Activated T-cell treated with anti-CD3 and anti-CD28 coated beads, Interleukin-2, amount 50 U/mL, for 4 hours (primary cell): ENCODE results near the gene HYKK. TPM values are rescaled to one million over a fixed set of nuclear protein-coding genes. Genes with fewer than 3 reads are reported as not detected.
"Not testable (repeated sequence)": the region's sequence is repeated elsewhere in the genome, so short reads cannot be mapped to it uniquely, and the experiment has no call there.

Source experiments
- ATAC-seq, 2 donors: fragments of 200-7000 bp; cut with Tn5 transposase; one replicate each; pipeline ENCODE4 v1.10.0; 2021
- DNase-seq: peaks from one replicate; pipeline ENCODE4 v3.0.0-alpha.2; 2020
- H3K27me3 Mint-ChIP-seq: one replicate; pipeline ENCODE4 v1.8.0; 2021; ENCODE audit warnings: low read depth, mixed read lengths
- H3K36me3 Mint-ChIP-seq: one replicate; pipeline ENCODE4 v1.8.0; 2022; ENCODE audit warnings: mixed read lengths; ENCODE audit not compliant: insufficient read depth
- H3K4me1 Mint-ChIP-seq: one replicate; pipeline ENCODE4 v1.8.0; 2021; ENCODE audit warnings: low read depth, mixed read lengths
- H3K4me3 Mint-ChIP-seq: one replicate; pipeline ENCODE4 v1.8.0; 2021; ENCODE audit warnings: mild to moderate bottlenecking, moderate library complexity, mixed read lengths
- H3K9me3 Mint-ChIP-seq: one replicate; pipeline ENCODE4 v1.8.0; 2021; ENCODE audit warnings: mixed read lengths
- total RNA-seq, 3 donors: library from RNA; stranded (reverse); gene quantifications; one replicate each; pipeline ENCODE4 v1.2.1, GENCODE V29; 2021

The HYKK gene
- 1 to 10 TPM in 1 of 3 donors, under 1 TPM in 2; 0.58 to 1.2 (median 0.76) TPM for total RNA-seq

DNA sequence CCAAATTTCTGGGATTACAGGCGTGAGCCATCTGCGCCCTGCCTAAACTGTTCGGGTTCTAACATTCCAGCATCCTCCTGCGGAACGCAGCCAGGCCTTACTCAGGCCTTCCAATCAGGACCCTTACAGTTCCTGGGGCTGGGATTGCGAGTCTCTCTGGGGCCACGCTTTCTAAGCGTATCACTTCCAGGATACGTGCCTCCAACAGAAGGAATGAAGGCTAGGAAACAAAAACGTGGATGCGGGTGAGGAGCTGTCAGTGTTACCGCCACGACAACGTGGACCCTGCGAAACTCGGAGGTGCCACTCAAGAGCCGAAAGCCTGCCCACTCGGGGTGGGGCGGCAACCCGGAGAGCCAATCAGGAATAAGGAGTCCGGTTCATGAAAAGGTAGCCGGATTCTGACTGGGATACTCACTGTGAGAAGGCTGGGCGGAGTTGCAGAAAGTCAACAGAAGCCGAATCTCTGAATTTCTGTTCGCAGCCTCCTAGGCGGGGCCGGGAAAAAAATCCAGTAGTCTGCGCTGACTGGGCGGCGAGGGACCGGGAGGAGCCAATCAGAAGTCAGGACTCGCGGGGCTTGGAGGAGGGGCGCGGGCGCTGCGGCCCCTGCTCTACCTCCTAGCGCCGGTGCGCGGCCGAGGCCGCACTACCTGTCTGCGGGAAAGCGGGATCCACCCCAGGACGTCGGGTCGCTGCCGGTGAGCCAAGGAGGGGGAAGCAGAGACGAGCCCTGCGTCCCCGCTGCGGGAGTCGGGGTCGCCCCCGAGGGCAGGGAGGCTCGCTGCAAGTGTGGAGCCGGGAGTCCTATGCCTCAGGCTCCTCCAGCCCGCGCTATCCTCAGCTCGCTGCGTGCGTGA lies at the start of gene HYKK:
Gene HYKK, plus strand, starts transcription at position 607 of the 860 bp plus-strand sequence. CDS start 5,512 bp downstream, outside the sequence.
- Mint-ChIP-seq H3K4me3 (peak within 1 kb of the TSS; percentile 84), H3K36me3 (peaks cover 1% of the 10 kb centered on the region), H3K27me3 (peaks cover 6% of the 10 kb centered on the region), H3K9me3 (no peaks in the 10 kb centered on the region), H3K4me1 (peaks cover 21% of the 10 kb centered on the region)
- DNase-seq (peak; percentile 64), ATAC-seq (peak; percentile 94 to 97)

DNA sequence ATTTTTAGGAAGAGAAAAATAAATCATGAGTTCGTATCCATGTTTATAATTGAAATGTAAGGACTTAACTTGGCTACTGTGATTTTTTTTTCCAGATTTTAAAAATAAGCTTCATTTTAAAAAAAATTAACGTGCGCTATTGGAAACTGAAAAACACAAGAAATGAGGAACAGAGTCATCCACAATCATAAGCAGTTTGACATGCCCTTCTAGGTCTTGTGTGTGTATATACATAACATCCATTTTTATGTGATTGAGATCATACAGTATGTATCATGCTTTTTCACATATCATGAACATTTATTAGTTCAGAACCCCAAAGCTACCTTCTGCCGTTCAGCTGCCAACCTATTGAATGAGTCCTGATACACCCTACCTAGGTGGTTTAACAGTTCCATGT lies 46.6 kb upstream of the HYKK start:
- ATAC-seq (no peak), DNase-seq (no peak)
- Mint-ChIP-seq H3K4me3 (no peak overlapping the region), H3K36me3 (peaks cover 31% of the 10 kb centered on the region), H3K9me3 (no peaks in the 10 kb centered on the region), H3K4me1 (peaks cover 53% of the 10 kb centered on the region), H3K27me3 (no peaks in the 10 kb centered on the region)

DNA sequence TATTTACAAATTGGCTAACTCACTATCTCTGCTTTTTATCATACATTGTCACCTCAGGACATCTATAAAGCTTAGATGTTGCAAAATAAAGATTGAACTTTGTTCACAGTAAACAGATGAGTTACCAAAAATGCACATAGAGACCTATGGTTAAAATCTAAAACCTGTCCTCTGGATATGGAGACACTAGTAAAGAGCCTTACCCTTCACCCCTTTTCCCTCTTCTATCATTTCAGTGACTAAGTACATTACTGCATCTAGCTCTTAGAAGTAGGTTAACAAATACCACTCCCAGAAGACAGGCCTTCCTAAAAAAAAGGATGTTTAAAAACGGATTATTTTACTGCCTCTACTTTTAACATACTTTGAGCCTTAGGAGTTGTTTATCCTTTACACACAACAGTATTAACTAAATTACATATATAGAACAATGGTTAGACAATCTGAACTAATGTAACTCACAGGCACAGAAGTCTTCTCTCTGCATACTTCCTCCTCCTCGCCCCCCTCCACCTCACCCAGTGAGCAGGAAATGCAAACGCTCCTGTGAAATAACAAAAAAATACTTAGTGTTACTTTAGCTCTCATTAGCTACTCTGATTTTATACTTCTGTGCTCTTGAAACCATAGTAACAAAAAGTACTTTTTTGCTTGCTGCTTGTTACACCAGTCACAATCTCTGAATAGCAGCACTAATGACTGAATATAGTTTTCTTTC lies 46.0 kb upstream of the HYKK start:
- Mint-ChIP-seq H3K27me3 (no peaks in the 10 kb centered on the region), H3K9me3 (no peaks in the 10 kb centered on the region), H3K36me3 (peaks cover 31% of the 10 kb centered on the region), H3K4me1 (peaks cover 47% of the 10 kb centered on the region), H3K4me3 (no peak overlapping the region)
- ATAC-seq (peak in 1 of 2 donors; percentile 46), DNase-seq (no peak)

- peaks cover 33% of the 10 kb centered on the region for H3K36me3 Mint-ChIP-seq
- H3K4me1 Mint-ChIP-seq: no peaks in the 10 kb centered on the region
- ATAC-seq (no peak), DNase-seq (no peak)
- H3K9me3 Mint-ChIP-seq: no peaks in the 10 kb centered on the region
- no peaks in the 10 kb centered on the region for H3K27me3 Mint-ChIP-seq
- H3K4me3 Mint-ChIP-seq: no peak overlapping the region
Measured at GRCh38 chr15:78469031-78469430, 38.3 kb upstream of the HYKK start.

- DNase-seq: no peak
- Mint-ChIP-seq H3K36me3 (peaks cover 21% of the 10 kb centered on the region), H3K4me1 (no peaks in the 10 kb centered on the region), H3K4me3 (no peak overlapping the region), H3K9me3 (no peaks in the 10 kb centered on the region), H3K27me3 (no peaks in the 10 kb centered on the region)
- no peak for ATAC-seq
Measured at GRCh38 chr15:78477295-78477694, 30.1 kb upstream of the HYKK start.

- H3K4me3 Mint-ChIP-seq: no peak overlapping the region
- no peaks in the 10 kb centered on the region for H3K9me3 Mint-ChIP-seq
- H3K36me3 Mint-ChIP-seq: peaks cover 12% of the 10 kb centered on the region
- no peak for ATAC-seq
- no peak for DNase-seq
- H3K27me3 Mint-ChIP-seq: no peaks in the 10 kb centered on the region
- H3K4me1 Mint-ChIP-seq: no peaks in the 10 kb centered on the region
Measured at GRCh38 chr15:78479650-78480049, 27.7 kb upstream of the HYKK start.

GRCh38 chr15:78481917-78482316 lies 25.5 kb upstream of the HYKK start:
- Mint-ChIP-seq H3K27me3 (no peaks in the 10 kb centered on the region), H3K36me3 (peaks cover 18% of the 10 kb centered on the region), H3K4me1 (no peaks in the 10 kb centered on the region), H3K4me3 (no peak overlapping the region), H3K9me3 (no peaks in the 10 kb centered on the region)
- DNase-seq (no peak), ATAC-seq (no peak)

DNA sequence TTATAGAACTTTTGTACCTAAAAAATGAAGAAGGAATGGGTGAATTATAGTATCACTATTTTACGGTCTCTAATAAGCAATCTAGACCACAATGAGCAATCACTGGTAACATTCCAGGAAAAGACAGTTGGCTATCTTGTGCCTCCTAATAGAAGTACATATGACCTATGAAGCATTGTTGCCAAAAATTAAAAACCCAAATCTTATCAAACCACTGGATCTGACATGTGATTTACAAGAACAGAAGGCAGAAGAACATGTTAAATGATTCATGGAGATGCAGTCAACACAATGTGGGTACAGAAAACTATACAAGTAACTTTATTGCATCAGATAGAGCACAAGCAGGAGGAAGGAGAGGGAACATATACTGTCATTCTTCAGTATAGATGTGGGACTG lies 14.5 kb upstream of the HYKK start:
- ATAC-seq: no peak
- Mint-ChIP-seq H3K27me3 (no peaks in the 10 kb centered on the region), H3K4me3 (no peak overlapping the region), H3K9me3 (no peaks in the 10 kb centered on the region), H3K36me3 (peaks cover 54% of the 10 kb centered on the region), H3K4me1 (peaks cover 4% of the 10 kb centered on the region)
- no peak for DNase-seq

GRCh38 chr15:78501857-78502256 lies 5.5 kb upstream of the HYKK start:
- H3K4me3 Mint-ChIP-seq: no peak overlapping the region
- H3K27me3 Mint-ChIP-seq: no peaks in the 10 kb centered on the region
- DNase-seq (no peak), ATAC-seq (no peak)
- no peaks in the 10 kb centered on the region for H3K9me3 Mint-ChIP-seq
- peaks cover 3% of the 10 kb centered on the region for H3K4me1 Mint-ChIP-seq
- H3K36me3 Mint-ChIP-seq: peaks cover 17% of the 10 kb centered on the region

DNA sequence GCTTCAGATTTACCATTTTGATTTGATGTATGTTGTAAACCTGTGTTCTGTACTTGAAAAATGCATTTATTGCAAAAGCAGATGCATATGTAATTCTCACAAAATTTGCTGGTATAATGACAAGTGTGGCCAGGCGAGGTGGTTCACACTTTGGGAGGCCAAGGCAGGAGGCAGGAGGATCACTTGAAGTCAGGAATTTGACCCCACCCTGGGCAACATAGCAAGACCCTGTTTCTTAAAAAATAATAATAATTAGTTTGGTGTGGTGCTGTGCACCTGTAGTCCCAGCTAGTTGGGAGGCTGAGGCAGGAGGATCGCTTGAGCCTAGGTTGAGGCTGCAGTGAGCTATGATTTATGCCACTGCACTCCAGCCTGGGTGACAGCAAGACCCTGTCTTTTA lies 4.7 kb upstream of the HYKK start:
- no peaks in the 10 kb centered on the region for H3K27me3 Mint-ChIP-seq
- no peaks in the 10 kb centered on the region for H3K9me3 Mint-ChIP-seq
- H3K4me3 Mint-ChIP-seq: no peak overlapping the region
- H3K4me1 Mint-ChIP-seq: peaks cover 6% of the 10 kb centered on the region
- ATAC-seq: no peak
- H3K36me3 Mint-ChIP-seq: peaks cover 13% of the 10 kb centered on the region
- DNase-seq: no peak

DNA sequence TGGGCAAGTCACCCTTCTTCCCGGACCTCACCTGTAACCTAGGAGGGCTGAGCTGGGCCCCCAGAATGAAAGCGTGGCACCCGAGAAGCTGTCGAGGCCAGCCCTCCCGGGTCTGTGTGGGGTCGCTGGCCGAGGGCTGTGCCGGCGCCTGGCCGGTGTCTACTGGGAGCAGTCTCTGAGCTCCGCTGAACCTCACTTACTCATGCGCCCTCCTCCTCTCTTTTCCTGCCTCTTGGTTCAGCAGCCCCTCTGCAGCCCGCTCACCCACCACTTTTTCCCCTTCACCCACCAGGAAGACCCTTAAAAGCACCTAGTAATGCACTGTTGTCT lies 419 bp downstream of the HYKK start:
- no peak for DNase-seq
- ATAC-seq: peak; percentile 22 to 36

DNA sequence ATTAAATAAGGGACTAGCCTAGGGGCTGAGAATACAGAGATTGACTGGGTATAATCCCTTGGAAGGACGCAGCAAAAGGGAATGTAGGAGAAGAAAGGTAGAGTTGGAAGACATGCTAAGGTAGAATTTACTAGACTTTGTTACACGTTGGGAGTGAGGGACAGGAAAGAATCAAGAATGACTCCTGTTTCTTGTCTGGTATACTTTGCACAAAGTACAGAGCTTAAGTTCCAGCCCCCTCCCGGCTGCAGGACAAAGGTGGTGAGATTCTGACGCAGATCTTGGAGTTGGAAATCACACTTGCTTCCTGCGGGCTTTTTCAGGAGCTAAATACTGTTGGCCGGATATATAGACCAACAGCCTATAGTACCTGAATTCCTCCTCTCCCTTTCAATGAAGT lies 895 bp downstream of the HYKK start:
- Mint-ChIP-seq H3K9me3 (no peaks in the 10 kb centered on the region), H3K27me3 (peaks cover 6% of the 10 kb centered on the region), H3K36me3 (no peaks in the 10 kb centered on the region), H3K4me3 (peak overlapping the region; percentile 84), H3K4me1 (peaks cover 21% of the 10 kb centered on the region)
- DNase-seq: no peak
- ATAC-seq: no peak

More for the DNA sequence above, 419 bp downstream of the HYKK start:
- Mint-ChIP-seq H3K36me3 (no peaks in the 10 kb centered on the region), H3K9me3 (no peaks in the 10 kb centered on the region), H3K4me1 (peaks cover 21% of the 10 kb centered on the region), H3K4me3 (peak overlapping the region; percentile 84), H3K27me3 (peaks cover 6% of the 10 kb centered on the region)

- ATAC-seq: no peak
- Mint-ChIP-seq H3K4me1 (peaks cover 21% of the 10 kb centered on the region), H3K9me3 (no peaks in the 10 kb centered on the region), H3K27me3 (peaks cover 6% of the 10 kb centered on the region), H3K4me3 (no peak overlapping the region), H3K36me3 (no peaks in the 10 kb centered on the region)
- no peak for DNase-seq
Measured at GRCh38 chr15:78509726-78510312, 2.4 kb downstream of the HYKK start.

DNA sequence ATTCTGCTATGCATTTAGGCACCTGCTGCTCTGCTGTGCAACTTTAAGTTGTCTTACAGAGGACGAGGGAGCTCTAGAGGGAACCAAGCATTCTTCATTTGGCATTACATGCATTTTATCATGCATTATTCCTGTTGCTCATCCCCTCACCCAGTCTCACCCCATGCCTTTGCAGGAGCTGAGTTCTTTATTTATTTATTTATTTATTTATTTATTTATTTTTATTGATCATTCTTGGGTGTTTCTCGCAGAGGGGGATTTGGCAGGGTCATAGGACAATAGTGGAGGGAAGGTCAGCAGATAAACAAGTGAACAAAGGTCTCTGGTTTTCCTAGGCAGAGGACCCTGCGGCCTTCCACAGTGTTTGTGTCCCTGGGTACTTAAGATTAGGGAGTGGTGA lies 12.7 kb downstream of the HYKK start:
- not testable (repeated sequence) for H3K36me3 Mint-ChIP-seq, ATAC-seq, DNase-seq, H3K9me3 Mint-ChIP-seq, H3K4me3 Mint-ChIP-seq, H3K4me1 Mint-ChIP-seq, H3K27me3 Mint-ChIP-seq
